Stimulated activated CD4-positive, alpha-beta T cell treated with anti-CD3 and anti-CD28 coated beads, Interleukin-1b, Interleukin-23, amount 100 ng/mL, for 24 hours (primary cell): ENCODE results near the gene DTNB.

Source experiments
- DNase-seq, 4 experiments: peaks; one replicate each; pipeline ENCODE4 v3.0.0-alpha.2; 2020; ENCODE audit warnings: low read depth in 4 of 4, low spot score in 1 of 4

DTNB gene

GRCh38 chr2:25470806-25471205, 202.6 kb downstream of the DTNB start:
- DNase-seq = no peak

GRCh38 chr2:25467743-25468142, 205.6 kb downstream of the DTNB start:
- no peak for DNase-seq

- DNase-seq = no peak
These were observed 211.4 kb downstream of the DTNB start for GRCh38 chr2:25462021-25462420.

GRCh38 chr2:25460261-25460905, 213.0 kb downstream of the DTNB start:
- no peak for DNase-seq

GRCh38 chr2:25454824-25455611, 218.4 kb downstream of the DTNB start:
- DNase-seq = no peak

GRCh38 chr2:25453199-25453905, 220.0 kb downstream of the DTNB start:
- DNase-seq = peak in 3 of 4 experiments; percentile 1 to 15 (median 10)

- DNase-seq = no peak
These were observed 224.6 kb downstream of the DTNB start for GRCh38 chr2:25448808-25449207.

GRCh38 chr2:25447018-25447417, 226.4 kb downstream of the DTNB start:
- DNase-seq = no peak

- DNase-seq = no peak
These were observed 227.3 kb downstream of the DTNB start for GRCh38 chr2:25446122-25446521.

- no peak for DNase-seq
These were observed 227.9 kb downstream of the DTNB start for GRCh38 chr2:25445464-25445863.

- no peak for DNase-seq
These were observed 228.6 kb downstream of the DTNB start for GRCh38 chr2:25444608-25445270.

GRCh38 chr2:25443766-25444165, 229.6 kb downstream of the DTNB start:
- no peak for DNase-seq

GRCh38 chr2:25441353-25441752, 232.0 kb downstream of the DTNB start:
- DNase-seq = no peak

- no peak for DNase-seq
These were observed 234.6 kb downstream of the DTNB start for GRCh38 chr2:25438793-25439192.

- DNase-seq = no peak
These were observed 235.3 kb downstream of the DTNB start for GRCh38 chr2:25437881-25438662.

GRCh38 chr2:25435421-25435820, 238.0 kb downstream of the DTNB start:
- DNase-seq = no peak

GRCh38 chr2:25431604-25432003, 241.8 kb downstream of the DTNB start:
- DNase-seq = no peak

GRCh38 chr2:25430556-25430955, 242.8 kb downstream of the DTNB start:
- DNase-seq = no peak

- DNase-seq = no peak
These were observed 247.1 kb downstream of the DTNB start for GRCh38 chr2:25426326-25426725.

- no peak for DNase-seq
These were observed 248.8 kb downstream of the DTNB start for GRCh38 chr2:25424426-25425028.
